NCI-H187 treated with DMSO at 0.1 percent for 48 hours (cell line): ENCODE measurements around the gene NFASC.

Source experiments
- DNase-seq: peaks from one replicate; lab custom pipeline; 2025; lab: John Stamatoyannopoulos, UW

Gene NFASC

GRCh38 chr1:204889681-204890383 is 19.2 kb downstream of the NFASC start:
- DNase-seq = no peak

- DNase-seq = no peak
Measured at GRCh38 chr1:204891860-204892259, 21.2 kb downstream of the NFASC start.

- no peak for DNase-seq
Measured at GRCh38 chr1:204894031-204894430, 23.4 kb downstream of the NFASC start.

GRCh38 chr1:204894606-204895005 is 23.9 kb downstream of the NFASC start:
- no peak for DNase-seq

- no peak for DNase-seq
Measured at GRCh38 chr1:204896023-204896422, 25.4 kb downstream of the NFASC start.

- DNase-seq = no peak
Measured at GRCh38 chr1:204896787-204897469, 26.3 kb downstream of the NFASC start.

GRCh38 chr1:204900721-204901120 is 30.1 kb downstream of the NFASC start:
- DNase-seq = no peak

- DNase-seq = peak; percentile 91
Measured at GRCh38 chr1:204902671-204903070, 32.0 kb downstream of the NFASC start.

- DNase-seq = no peak
Measured at GRCh38 chr1:204904228-204904810, 33.7 kb downstream of the NFASC start.

GRCh38 chr1:204909109-204909508 is 38.4 kb downstream of the NFASC start:
- DNase-seq = no peak

GRCh38 chr1:204915861-204916495 is 45.3 kb downstream of the NFASC start:
- DNase-seq = no peak

- DNase-seq = no peak
Measured at GRCh38 chr1:204917802-204918201, 47.1 kb downstream of the NFASC start.

GRCh38 chr1:204920511-204920910 is 49.8 kb downstream of the NFASC start:
- DNase-seq = no peak

- DNase-seq = no peak
Measured at GRCh38 chr1:204920967-204921366, 50.3 kb downstream of the NFASC start.

GRCh38 chr1:204921855-204922516 is 51.3 kb downstream of the NFASC start:
- no peak for DNase-seq

- no peak for DNase-seq
Measured at GRCh38 chr1:204923201-204923600, 52.5 kb downstream of the NFASC start.

GRCh38 chr1:204923626-204924012 is 53.0 kb downstream of the NFASC start:
- no peak for DNase-seq

GRCh38 chr1:204924013-204924759 is 53.5 kb downstream of the NFASC start:
- no peak for DNase-seq

GRCh38 chr1:204925701-204926100 is 55.0 kb downstream of the NFASC start:
- no peak for DNase-seq

GRCh38 chr1:204927673-204928641 is 57.3 kb downstream of the NFASC start:
- DNase-seq = no peak
